Measurements from ENCODE around the gene LCE1F.

The LCE1F gene

DNA sequence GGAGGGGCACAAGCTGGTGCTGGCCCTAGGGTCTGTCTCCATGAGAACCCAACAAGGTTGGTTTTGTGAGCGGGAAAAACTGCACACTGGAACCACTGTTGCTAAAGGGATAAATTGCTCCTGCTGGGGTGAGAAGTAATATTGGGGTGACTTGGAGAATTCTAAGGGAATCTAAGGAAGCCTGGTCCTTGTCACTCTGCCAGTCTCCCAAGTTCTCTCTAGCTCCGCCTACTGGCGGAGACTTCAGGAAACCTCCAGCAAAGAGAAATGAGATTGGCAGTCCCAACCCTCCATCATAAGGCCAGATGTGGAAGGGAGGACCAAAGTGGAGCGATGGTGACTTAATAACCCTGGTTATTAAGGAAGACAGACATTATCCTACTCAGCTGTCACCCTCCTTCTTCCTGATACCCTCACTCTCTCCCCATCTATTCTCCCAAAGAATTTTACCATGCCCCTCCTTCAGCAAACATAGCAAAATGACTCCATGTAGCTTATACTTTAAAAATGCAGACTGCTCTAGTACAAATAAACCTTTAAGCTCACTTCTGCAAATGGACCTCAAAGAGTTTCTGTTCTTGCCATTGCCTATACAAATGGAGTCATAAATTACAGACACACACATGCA is 2.7 kb downstream of the LCE1F start:
- DNase-seq = no peak

DNA sequence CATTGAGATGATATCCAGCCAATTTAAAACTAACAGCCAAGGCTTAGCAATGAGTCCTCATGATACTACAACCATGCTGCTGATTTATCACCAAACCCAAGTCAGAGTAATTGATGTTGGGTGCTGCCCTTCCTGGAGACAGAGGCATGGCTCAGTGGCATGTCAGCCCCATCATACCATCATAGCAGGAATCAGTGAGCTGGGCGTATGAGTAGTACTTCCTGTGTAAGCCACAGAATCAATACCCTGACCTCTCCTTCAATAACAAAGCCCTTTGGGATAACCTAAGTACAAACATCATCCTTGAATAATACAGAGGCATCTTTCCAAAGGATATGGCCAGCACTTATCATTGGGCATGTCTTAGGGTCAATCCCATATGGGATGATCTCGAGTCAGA is 8.2 kb downstream of the LCE1F start:
- no peak for DNase-seq

DNA sequence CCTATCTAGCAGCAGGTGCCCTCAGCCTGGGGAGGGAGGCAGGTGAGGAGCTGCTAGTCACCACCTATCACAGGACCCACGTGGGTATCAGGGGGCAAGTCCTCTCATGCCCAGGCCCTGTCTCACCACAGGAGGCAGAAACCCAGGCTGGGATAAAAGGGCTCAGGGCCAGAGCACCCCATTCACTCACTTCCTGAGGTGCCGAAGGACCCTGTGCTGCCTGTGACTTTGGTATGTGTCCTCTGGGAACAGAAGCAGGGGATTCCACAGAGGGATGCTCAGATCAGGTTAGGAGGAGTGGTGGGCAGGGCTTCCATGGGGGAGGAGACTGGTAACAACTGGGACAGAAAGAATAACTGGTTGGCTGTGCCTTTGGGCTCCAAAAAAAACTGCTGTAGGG is 11.1 kb downstream of the LCE1F start, which contains the start of gene LCE1E:
Gene LCE1E, plus strand, starts transcription at position 181 of the 400 bp plus-strand sequence. CDS start 1,043 bp downstream, outside the sequence.
- DNase-seq = no peak

DNA sequence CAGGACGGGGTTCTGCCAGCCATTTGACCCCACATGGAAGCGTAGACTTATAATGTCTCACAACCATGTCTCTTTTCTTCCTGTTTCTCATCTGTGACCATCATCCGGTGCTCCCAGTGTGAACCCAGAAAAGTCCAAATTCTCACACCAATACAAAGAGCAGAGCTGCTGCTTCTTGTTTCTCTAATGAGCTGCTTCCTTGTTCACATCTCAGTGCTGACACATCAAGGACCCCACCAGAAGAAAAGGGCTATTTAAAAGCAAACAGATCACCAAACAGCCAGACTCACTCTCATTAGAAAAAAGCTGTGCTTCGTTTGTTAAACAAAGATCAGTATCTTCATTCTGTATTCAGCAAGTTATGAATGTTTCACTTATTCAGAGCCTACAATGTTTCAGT is 20.7 kb downstream of the LCE1F start:
- DNase-seq = no peak

DNA sequence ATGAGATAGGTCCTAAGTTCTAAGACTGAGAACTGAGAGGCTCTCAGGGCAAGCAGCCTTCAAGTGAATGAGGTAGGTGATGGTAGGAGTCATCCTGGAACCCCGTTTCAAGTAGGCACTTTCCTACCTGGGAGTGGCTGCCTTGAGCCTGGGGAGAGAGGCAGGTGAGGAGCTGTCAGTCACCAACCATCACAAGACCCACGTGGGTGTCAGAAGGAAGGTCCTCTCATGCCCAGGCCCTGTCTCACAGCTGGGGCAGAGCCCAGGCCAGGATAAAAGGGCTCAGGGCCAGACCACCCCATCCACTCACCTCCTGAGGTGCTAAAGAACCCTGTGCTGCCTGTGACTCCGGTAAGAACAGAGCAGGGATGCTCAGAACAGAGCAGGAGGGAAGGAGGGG is 21.5 kb downstream of the LCE1F start, which contains the start of gene LCE1D:
Gene LCE1D, plus strand, starts transcription at position 301 of the 400 bp plus-strand sequence. CDS start 1,074 bp downstream, outside the sequence.
- DNase-seq = no peak

DNA sequence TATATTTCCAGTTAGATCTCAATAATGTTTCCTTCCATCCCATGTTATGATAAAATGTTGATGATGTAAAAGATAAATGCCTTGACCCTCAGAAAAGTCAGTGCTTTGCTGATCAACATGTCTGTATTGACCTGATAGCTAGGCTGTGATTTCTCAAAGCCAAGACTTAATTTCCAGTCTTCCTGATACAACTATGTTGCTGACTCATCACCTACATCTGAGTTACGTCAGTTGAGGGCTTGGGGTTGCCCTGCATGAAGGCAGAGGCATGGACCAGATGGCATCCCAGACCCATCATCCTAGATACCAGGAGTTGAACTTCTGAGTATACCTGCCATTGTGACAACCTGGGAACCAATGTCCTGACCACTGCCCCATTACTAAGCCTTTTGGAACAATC is 26.4 kb downstream of the LCE1F start:
- DNase-seq = no peak

DNA sequence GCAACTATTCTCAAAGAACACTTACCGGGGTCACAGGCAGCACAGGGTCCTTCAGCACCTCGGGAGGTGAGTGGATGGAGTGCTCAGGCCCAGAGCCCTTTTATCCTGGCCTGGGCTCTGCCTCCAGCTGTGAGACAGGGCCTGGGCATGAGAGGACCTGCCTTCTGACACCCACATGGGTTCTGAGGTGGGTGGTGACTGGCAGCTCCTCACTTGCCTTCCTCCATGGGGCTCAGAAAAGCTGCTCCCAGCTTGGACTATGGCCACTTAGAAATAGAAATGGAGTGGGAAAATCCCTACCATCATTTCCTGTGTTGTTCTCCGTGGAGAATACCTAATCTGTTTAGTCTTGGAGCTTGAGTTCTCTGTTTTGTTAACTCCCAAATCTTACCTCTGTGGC is 31.6 kb downstream of the LCE1F start, which contains the start of gene LCE1C:
Gene LCE1C, minus strand, starts transcription at position 76 of the 400 bp plus-strand sequence. CDS start 1,173 bp downstream, outside the sequence.
- no peak for DNase-seq

DNA sequence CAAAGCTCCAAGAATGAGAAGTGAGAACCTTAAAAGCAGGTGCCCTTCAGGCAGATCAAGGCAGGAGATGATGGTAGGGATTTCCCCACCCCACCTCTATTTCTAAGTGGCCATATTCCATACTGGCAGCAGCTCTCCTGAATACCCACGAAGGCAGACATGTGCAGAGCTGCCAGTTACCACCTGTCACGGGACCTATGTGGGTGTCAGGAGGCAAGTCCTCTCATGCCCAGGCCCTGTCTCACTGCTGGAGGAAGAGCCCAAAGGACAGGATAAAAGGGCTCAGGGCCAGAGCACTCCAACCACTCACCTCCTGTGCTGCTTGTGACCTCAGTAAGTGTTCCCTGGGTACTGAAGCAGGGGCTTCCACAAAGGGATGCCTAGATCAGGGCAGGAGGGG is 36.1 kb downstream of the LCE1F start:
- no peak for DNase-seq

DNA sequence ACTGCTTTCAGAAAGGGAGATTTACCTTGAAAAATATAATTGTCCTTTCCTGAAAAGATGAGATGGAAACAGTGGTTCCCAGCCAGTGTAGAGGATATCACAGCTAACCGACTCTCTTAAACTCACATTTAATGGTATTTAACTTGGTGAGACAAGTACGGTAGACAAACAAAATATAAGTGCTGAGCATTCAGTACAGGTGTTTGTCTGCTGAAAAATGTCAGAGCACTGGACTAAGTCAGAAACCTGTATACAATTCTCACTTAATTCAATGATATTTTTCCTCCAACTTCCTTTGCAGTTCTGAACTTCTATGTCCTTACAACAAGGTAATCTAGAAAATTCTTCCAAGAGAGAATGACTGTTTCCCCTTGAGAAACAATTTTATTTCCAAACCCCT is 36.7 kb downstream of the LCE1F start, which contains the start of gene LCE1B:
Gene LCE1B, plus strand, starts transcription at position 301 of the 400 bp plus-strand sequence. CDS start 476 bp downstream, outside the sequence.
- DNase-seq = no peak

DNA sequence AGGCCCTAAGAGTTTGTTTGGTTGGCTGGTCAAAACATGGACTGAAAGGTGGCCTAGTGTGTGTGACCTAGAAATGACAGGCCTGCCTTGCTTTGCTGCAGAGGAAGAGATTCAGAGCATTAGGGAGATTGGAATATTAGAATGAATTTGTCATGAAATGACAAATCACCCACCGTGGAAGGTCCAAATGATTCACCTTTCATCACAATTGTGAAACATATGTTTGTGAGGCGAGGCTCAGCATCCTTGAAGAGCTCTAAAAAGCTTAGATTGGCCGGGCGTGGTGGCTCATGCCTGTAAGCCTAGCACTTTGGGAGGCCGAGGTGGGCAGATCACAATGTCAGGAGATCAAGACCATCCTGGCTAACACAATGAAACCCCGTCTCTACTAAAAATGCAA is 42.4 kb downstream of the LCE1F start:
- DNase-seq = no peak

DNA sequence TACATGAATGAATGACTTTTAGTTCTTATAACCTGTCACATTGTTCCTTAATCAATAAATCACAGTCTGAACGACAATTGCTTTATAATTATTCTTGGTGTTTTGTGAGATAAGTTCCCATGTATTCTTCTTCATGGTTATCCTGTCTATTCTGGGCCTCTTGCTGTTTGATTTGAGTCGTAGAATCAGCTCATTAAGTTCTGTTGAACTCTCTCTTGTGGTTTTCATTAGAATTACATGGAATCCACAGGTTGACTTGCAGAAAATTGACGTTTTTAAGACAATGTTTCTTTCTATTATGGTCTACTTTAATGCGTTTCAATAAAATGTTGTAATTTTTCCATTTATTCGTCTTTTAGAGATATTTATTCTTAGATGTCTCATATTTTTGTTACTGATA is 48.4 kb downstream of the LCE1F start:
- DNase-seq = no peak

DNA sequence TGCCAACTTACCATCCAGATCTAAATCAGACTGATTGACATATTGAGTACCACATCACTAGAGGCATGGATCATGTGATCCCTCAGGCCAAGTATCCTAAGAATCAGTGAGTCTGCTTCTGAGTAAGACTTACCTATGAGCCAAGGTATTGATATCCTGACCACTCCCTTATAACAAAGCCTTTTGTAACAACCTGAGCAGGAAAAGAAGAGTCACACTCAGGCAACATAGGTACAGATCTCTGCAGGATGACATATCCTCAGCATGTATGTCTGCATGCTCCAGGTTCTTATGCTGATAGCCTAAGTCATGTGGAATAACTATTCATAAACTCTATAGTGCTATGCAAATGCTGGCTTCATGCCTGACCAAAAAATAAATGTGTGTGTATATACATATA is 50.0 kb downstream of the LCE1F start:
- DNase-seq = no peak

Measured in retina (tissue), 1 donor.